ENCODE measurements around the gene CD70. TPM values are rescaled to one million over a fixed set of nuclear protein-coding genes. Genes with fewer than 3 reads are reported as not detected.

CD70 gene
- polyA plus RNA-seq, 3 donors = 0.12 TPM; not detected in 2

GRCh38 chr19:6616011-6616410, 25.1 kb upstream of the CD70 start:
- H3K9me3 ChIP-seq (replicated peaks in 1 of 2; ENCODE audit: control insufficient read depth in 1 of 2, insufficient read depth in 1 of 2, low read length in 2 of 2) = peaks cover 6 to 22% of the 10 kb centered on the region in 2 donors
- H3K36me3 ChIP-seq (replicated peaks in 1 of 2; ENCODE audit: control insufficient read depth in 1 of 2, insufficient read depth in 2 of 2, low read length in 2 of 2) = no peaks in the 10 kb centered on the region
- H3K27ac ChIP-seq (ENCODE audit: low read depth in 1 of 2, low read length in 2 of 2) = no peak overlapping the region
- 100% methylated on average over 3 of the region's 6 CpGs for WGBS (ENCODE audit: insufficient coverage)
- peaks cover 21 to 41% of the 10 kb centered on the region in 2 donors for H3K27me3 ChIP-seq (ENCODE audit: control insufficient read depth in 2 of 2, insufficient read depth in 2 of 2, low read length in 2 of 2)
- peak in 1 of 3 donors; percentile 10 for DNase-seq
- no peak for TF ChIP-seq CTCF (IDR thresholded peaks at IDR 0.05)
- Mint-ChIP-seq H3K27me3 (ENCODE audit: low read depth in 3 of 3) (peaks cover 51 to 75% (median 51%) of the 10 kb centered on the region in 3 donors), H3K4me1 (peaks cover 8% of the 10 kb centered on the region), H3K4me3 (peak overlapping the region in 1 of 2 donors; percentile 44), H3K27ac (no peak overlapping the region), H3K9me3 (peaks cover 19 to 43% (median 30%) of the 10 kb centered on the region in 7 donors), H3K36me3 (no peaks in the 10 kb centered on the region)
- H4K20me1 ChIP-seq (ENCODE audit: insufficient read depth, low read length) = no peaks in the 10 kb centered on the region
- no peak overlapping the region for H3K4me2 ChIP-seq (replicated peaks; ENCODE audit: extremely low read depth, low read length, poor library complexity, severe bottlenecking)
- no peak overlapping the region for H3K9ac ChIP-seq (ENCODE audit: insufficient read depth, low read length, poor library complexity, severe bottlenecking)
- peaks cover 7 to 13% of the 10 kb centered on the region in 2 donors for H3K4me1 ChIP-seq (ENCODE audit: control insufficient read depth in 1 of 2, insufficient read depth in 2 of 2, low read length in 2 of 2)
- H3K4me3 ChIP-seq (replicated peaks in 1 of 3; ENCODE audit: low read depth in 2 of 3, low read length in 3 of 3) = no peak overlapping the region
- no peak overlapping the region for H2AFZ ChIP-seq (ENCODE audit: insufficient read depth, low read depth, low read length, poor library complexity, severe bottlenecking)
- intact Hi-C loops (cut with micrococcal nuclease) = no loop called here
- no peaks in the 10 kb centered on the region for H3K79me2 ChIP-seq (ENCODE audit: insufficient read depth, low read length)

GRCh38 chr19:6613711-6614110, 22.8 kb upstream of the CD70 start:
- Histone ChIP-seq H3K9ac (ENCODE audit: insufficient read depth, low read length, poor library complexity, severe bottlenecking) (no peak overlapping the region), H3K9me3 (replicated peaks in 1 of 2; ENCODE audit: control insufficient read depth in 1 of 2, insufficient read depth in 1 of 2, low read length in 2 of 2) (peaks cover 6 to 13% of the 10 kb centered on the region in 2 donors), H2AFZ (ENCODE audit: insufficient read depth, low read depth, low read length, poor library complexity, severe bottlenecking) (no peak overlapping the region), H3K4me2 (replicated peaks; ENCODE audit: extremely low read depth, low read length, poor library complexity, severe bottlenecking) (no peak overlapping the region), H3K79me2 (ENCODE audit: insufficient read depth, low read length) (no peaks in the 10 kb centered on the region), H3K27me3 (ENCODE audit: control insufficient read depth in 2 of 2, insufficient read depth in 2 of 2, low read length in 2 of 2) (peaks cover 17 to 39% of the 10 kb centered on the region in 2 donors), H3K36me3 (replicated peaks in 1 of 2; ENCODE audit: control insufficient read depth in 1 of 2, insufficient read depth in 2 of 2, low read length in 2 of 2) (no peaks in the 10 kb centered on the region), H3K4me3 (replicated peaks in 1 of 3; ENCODE audit: low read depth in 2 of 3, low read length in 3 of 3) (no peak overlapping the region), H3K27ac (ENCODE audit: low read depth in 1 of 2, low read length in 2 of 2) (no peak overlapping the region), H4K20me1 (ENCODE audit: insufficient read depth, low read length) (no peaks in the 10 kb centered on the region), H3K4me1 (ENCODE audit: control insufficient read depth in 1 of 2, insufficient read depth in 2 of 2, low read length in 2 of 2) (peaks cover 7 to 13% of the 10 kb centered on the region in 2 donors)
- Mint-ChIP-seq H3K4me3 (peak overlapping the region in 1 of 2 donors; percentile 27), H3K36me3 (no peaks in the 10 kb centered on the region), H3K27me3 (ENCODE audit: low read depth in 3 of 3) (peaks cover 48 to 75% (median 55%) of the 10 kb centered on the region in 3 donors), H3K27ac (peak overlapping the region in 6 of 7 donors; percentile 51 to 88 (median 78)), H3K4me1 (peaks cover 8% of the 10 kb centered on the region), H3K9me3 (peaks cover 10 to 26% (median 15%) of the 10 kb centered on the region in 7 donors)
- intact Hi-C loops (cut with micrococcal nuclease) = no loop called here
- TF ChIP-seq CTCF (IDR thresholded peaks at IDR 0.05) = no peak
- peak; percentile 50 to 72 (median 68) for DNase-seq
- no CpG with 5 or more reads among the region's 6 CpGs for WGBS (ENCODE audit: insufficient coverage)
